ENCODE results near the gene ELAVL4. TPM values are rescaled to one million over a fixed set of nuclear protein-coding genes. Genes with fewer than 3 reads are reported as not detected.

Gene ELAVL4
- total RNA-seq = not detected

DNA sequence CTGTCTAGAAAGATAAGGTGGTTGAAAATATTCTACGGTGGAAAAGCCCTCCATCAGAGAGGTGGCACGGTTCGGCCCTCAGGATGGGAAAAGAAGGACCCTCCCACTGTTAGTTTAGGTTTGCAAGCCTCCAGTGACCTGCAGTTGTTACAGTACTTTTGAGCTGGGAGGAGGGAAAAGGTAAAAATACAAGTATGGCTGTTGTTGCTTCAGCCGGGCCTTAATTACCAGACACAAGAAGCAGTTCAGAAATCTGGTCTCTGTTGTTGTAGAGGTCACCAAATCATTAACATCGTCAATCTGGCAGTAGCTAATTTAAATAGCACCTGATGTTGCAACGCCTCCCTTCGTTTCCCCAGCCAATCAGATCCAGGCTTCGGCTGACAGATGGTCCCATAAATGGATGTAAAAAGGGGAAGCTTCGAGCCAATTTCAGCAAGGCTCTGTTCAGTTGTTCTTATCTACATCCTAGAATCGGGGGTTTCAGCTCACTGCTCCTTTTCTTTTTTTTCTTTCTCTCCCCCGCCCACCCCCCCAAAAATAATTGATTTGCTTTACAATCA, at the start of gene ELAVL4:
TSS of gene ELAVL4 (plus strand) at position 424 of the 563 bp plus-strand sequence. CDS start 270 bp downstream, outside the sequence.
- Mint-ChIP-seq H3K4me3 (peak within 1 kb of the TSS; percentile 26), H3K27me3 (peaks cover 47% of the 10 kb centered on the region), H3K36me3 (ENCODE audit: low read depth) (no peaks in the 10 kb centered on the region), H3K4me1 (peaks cover 17% of the 10 kb centered on the region), H3K27ac (no peak within 1 kb of the TSS), H3K9me3 (ENCODE audit: low read depth) (no peaks in the 10 kb centered on the region)
- ATAC-seq = no peak
- ChIA-PET POLR2A (no interaction called here), CTCF (interaction anchor here (0.6 to 0.8 kb wide), 2 partner anchors 15 to 222 kb away, joined by 3 read pairs; no protein-coding TSS in a partner anchor)
- no peak for DNase-seq
- intact Hi-C loops (cut with DNase I, micrococcal nuclease) = no loop called here

GRCh38 chr1:50060279-50060678, 48.4 kb upstream of the ELAVL4 start:
- no peak overlapping the region for H3K4me3 Mint-ChIP-seq
- no peak overlapping the region for H3K27ac Mint-ChIP-seq
- H3K9me3 Mint-ChIP-seq (ENCODE audit: low read depth) = no peaks in the 10 kb centered on the region
- ATAC-seq (no peak), DNase-seq (no peak)
- peaks cover 2% of the 10 kb centered on the region for H3K27me3 Mint-ChIP-seq
- ChIA-PET CTCF (no interaction called here), POLR2A (no interaction called here)
- intact Hi-C loops (cut with DNase I, micrococcal nuclease) = no loop called here
- H3K4me1 Mint-ChIP-seq = no peaks in the 10 kb centered on the region
- no peaks in the 10 kb centered on the region for H3K36me3 Mint-ChIP-seq (ENCODE audit: low read depth)

DNA sequence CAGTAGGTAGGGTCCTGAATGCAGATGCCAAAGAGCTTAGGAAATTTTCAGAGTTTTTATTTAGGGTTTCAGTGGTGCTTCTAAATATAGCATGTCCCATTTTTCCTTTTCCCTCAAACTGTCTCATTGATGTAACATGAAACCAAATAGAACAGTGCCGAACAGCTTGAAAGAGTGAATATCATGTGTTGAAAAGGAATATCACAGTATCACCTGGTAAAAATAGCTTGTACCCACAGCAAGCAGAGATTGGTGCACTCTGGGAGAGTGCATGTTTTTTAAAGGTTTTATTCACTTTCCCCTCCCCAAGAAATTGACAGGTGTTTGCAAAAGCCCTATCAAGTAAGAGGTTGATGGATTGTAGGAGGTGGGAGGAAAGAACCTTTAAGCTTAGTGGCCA, 41.9 kb upstream of the ELAVL4 start:
- Mint-ChIP-seq H3K27ac (no peak overlapping the region), H3K9me3 (ENCODE audit: low read depth) (no peaks in the 10 kb centered on the region), H3K36me3 (ENCODE audit: low read depth) (no peaks in the 10 kb centered on the region), H3K4me1 (no peaks in the 10 kb centered on the region), H3K27me3 (no peaks in the 10 kb centered on the region), H3K4me3 (no peak overlapping the region)
- DNase-seq = no peak
- ChIA-PET POLR2A (no interaction called here), CTCF (interaction anchor here (0.7 kb wide), 1 partner anchor 267 kb away, joined by 3 read pairs; no protein-coding TSS in a partner anchor)
- intact Hi-C loops (cut with DNase I, micrococcal nuclease) = no loop called here
- no peak for ATAC-seq

DNA sequence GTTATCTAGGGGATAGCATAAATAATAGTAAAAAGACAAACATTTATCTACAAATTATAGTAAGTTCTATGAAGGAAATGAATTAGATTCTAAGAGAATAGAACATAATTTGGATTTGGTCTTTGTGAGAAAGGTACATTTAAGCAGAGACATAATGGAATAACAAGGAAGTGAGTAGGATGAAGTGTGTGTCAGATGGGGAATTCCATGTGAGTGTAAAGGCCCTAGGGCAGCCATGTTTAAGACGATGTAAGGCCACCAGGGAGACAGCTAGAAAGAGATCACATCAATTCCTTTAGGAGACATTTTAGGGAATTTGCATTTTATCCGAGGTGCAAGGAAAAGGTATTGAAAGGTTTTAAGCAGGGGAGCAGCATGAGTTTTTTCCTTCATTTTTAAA, 33.8 kb upstream of the ELAVL4 start:
- no peaks in the 10 kb centered on the region for H3K27me3 Mint-ChIP-seq
- ChIA-PET POLR2A (no interaction called here), CTCF (no interaction called here)
- intact Hi-C loops (cut with DNase I, micrococcal nuclease) = no loop called here
- H3K27ac Mint-ChIP-seq = no peak overlapping the region
- ATAC-seq (no peak), DNase-seq (no peak)
- H3K4me1 Mint-ChIP-seq = no peaks in the 10 kb centered on the region
- no peaks in the 10 kb centered on the region for H3K9me3 Mint-ChIP-seq (ENCODE audit: low read depth)
- no peaks in the 10 kb centered on the region for H3K36me3 Mint-ChIP-seq (ENCODE audit: low read depth)
- no peak overlapping the region for H3K4me3 Mint-ChIP-seq

GRCh38 chr1:50077273-50077672, 31.4 kb upstream of the ELAVL4 start:
- intact Hi-C loops (cut with DNase I, micrococcal nuclease) = no loop called here
- DNase-seq (no peak), ATAC-seq (no peak)
- H3K4me1 Mint-ChIP-seq = no peaks in the 10 kb centered on the region
- H3K27me3 Mint-ChIP-seq = no peaks in the 10 kb centered on the region
- H3K36me3 Mint-ChIP-seq (ENCODE audit: low read depth) = no peaks in the 10 kb centered on the region
- H3K9me3 Mint-ChIP-seq (ENCODE audit: low read depth) = no peaks in the 10 kb centered on the region
- no peak overlapping the region for H3K4me3 Mint-ChIP-seq
- POLR2A ChIA-PET = no interaction called here
- CTCF ChIA-PET = interaction anchor here (0.6 kb wide), 1 partner anchor 16 kb away, joined by 3 read pairs; no protein-coding TSS in a partner anchor
- no peak overlapping the region for H3K27ac Mint-ChIP-seq

- CTCF ChIA-PET = interaction anchor here (1.5 kb wide), 1 partner anchor 24 kb away, joined by 3 read pairs; no protein-coding TSS in a partner anchor
- no peak overlapping the region for H3K4me3 Mint-ChIP-seq
- DNase-seq = peak; percentile 14
- ATAC-seq = no peak
- intact Hi-C loops (cut with DNase I, micrococcal nuclease) = no loop called here
- no peaks in the 10 kb centered on the region for H3K36me3 Mint-ChIP-seq (ENCODE audit: low read depth)
- H3K27ac Mint-ChIP-seq = no peak overlapping the region
- no peaks in the 10 kb centered on the region for H3K4me1 Mint-ChIP-seq
- no peaks in the 10 kb centered on the region for H3K9me3 Mint-ChIP-seq (ENCODE audit: low read depth)
- POLR2A ChIA-PET = no interaction called here
- H3K27me3 Mint-ChIP-seq = peaks cover 2% of the 10 kb centered on the region
Measured at GRCh38 chr1:50080904-50081586, 27.7 kb upstream of the ELAVL4 start.

DNA sequence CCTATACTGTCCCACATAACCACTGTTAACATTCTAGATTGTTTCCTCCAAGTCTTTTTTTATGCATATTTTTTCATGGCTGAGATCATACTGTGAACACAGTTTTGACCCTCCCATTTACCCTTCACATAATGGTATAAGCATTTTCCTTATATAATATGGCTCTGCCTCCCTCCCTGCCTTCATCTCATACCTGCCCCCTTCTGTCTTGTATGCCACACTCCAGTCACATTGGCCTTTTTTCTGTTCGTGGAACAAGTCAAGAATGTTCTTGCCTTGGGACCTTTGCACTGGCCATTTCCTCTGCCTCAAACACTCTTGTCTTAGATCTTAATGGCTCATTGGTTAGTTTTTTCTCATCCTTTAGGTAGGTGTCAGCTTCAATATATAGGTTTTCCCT, 24.3 kb upstream of the ELAVL4 start:
- H3K4me3 Mint-ChIP-seq = no peak overlapping the region
- DNase-seq (no peak), ATAC-seq (no peak)
- no peaks in the 10 kb centered on the region for H3K9me3 Mint-ChIP-seq (ENCODE audit: low read depth)
- no peaks in the 10 kb centered on the region for H3K4me1 Mint-ChIP-seq
- peaks cover 4% of the 10 kb centered on the region for H3K27me3 Mint-ChIP-seq
- H3K27ac Mint-ChIP-seq = no peak overlapping the region
- ChIA-PET POLR2A (no interaction called here), CTCF (no interaction called here)
- no peaks in the 10 kb centered on the region for H3K36me3 Mint-ChIP-seq (ENCODE audit: low read depth)
- intact Hi-C loops (cut with DNase I, micrococcal nuclease) = no loop called here

GRCh38 chr1:50091068-50091467, 17.7 kb upstream of the ELAVL4 start:
- Mint-ChIP-seq H3K4me1 (no peaks in the 10 kb centered on the region), H3K9me3 (ENCODE audit: low read depth) (no peaks in the 10 kb centered on the region), H3K27ac (no peak overlapping the region), H3K36me3 (ENCODE audit: low read depth) (no peaks in the 10 kb centered on the region), H3K4me3 (no peak overlapping the region), H3K27me3 (peaks cover 9% of the 10 kb centered on the region)
- no peak for DNase-seq
- POLR2A ChIA-PET = no interaction called here
- CTCF ChIA-PET = no interaction called here
- ATAC-seq = no peak
- intact Hi-C loops (cut with DNase I, micrococcal nuclease) = no loop called here

GRCh38 chr1:50095716-50096115, 13.0 kb upstream of the ELAVL4 start:
- no peak overlapping the region for H3K27ac Mint-ChIP-seq
- CTCF ChIA-PET = interaction anchor here (1.0 to 1.4 kb wide), 2 partner anchors 9 to 11 kb away, joined by 3 to 4 read pairs; no protein-coding TSS in a partner anchor
- no peaks in the 10 kb centered on the region for H3K36me3 Mint-ChIP-seq (ENCODE audit: low read depth)
- DNase-seq (no peak), ATAC-seq (no peak)
- POLR2A ChIA-PET = no interaction called here
- H3K4me1 Mint-ChIP-seq = no peaks in the 10 kb centered on the region
- H3K9me3 Mint-ChIP-seq (ENCODE audit: low read depth) = no peaks in the 10 kb centered on the region
- H3K27me3 Mint-ChIP-seq = peaks cover 4% of the 10 kb centered on the region
- intact Hi-C loops (cut with DNase I, micrococcal nuclease) = no loop called here
- H3K4me3 Mint-ChIP-seq = no peak overlapping the region

DNA sequence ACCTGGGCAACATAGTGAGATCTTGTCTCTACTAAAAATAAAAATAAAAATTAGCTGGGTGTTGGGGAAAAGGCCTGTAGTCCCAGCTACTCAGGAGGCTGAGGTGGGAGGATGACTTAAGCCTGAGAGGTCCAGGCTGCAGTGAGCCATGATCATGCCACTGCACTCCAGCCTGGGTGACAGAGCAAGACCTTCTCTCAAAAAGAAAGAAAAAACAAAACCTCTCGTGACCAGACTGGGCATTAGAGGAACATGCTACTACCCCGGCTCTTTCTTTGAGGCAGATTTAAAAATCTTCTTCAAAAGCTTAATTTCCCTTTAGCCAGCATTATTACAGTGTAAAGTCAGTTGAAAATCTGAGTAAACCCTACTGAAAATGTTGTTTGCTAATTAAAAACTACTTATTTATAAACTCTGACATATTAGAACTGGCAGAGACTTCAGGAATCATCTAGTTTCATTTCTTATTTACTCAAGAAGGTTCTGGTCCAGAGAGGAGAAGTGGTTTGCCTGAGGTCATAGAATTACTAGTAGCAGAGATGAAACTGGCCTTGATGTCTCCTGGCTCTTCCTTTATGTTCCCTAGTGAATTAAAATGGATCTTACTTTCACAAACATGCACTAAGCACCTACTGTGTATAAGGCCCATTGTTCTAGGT, 11.6 kb upstream of the ELAVL4 start:
- Mint-ChIP-seq H3K4me3 (no peak overlapping the region), H3K36me3 (ENCODE audit: low read depth) (no peaks in the 10 kb centered on the region), H3K27me3 (peaks cover 2% of the 10 kb centered on the region), H3K27ac (no peak overlapping the region), H3K9me3 (ENCODE audit: low read depth) (no peaks in the 10 kb centered on the region), H3K4me1 (no peaks in the 10 kb centered on the region)
- CTCF ChIA-PET = no interaction called here
- POLR2A ChIA-PET = no interaction called here
- DNase-seq (no peak), ATAC-seq (no peak)
- intact Hi-C loops (cut with DNase I, micrococcal nuclease) = no loop called here

- no peak overlapping the region for H3K4me3 Mint-ChIP-seq
- POLR2A ChIA-PET = no interaction called here
- DNase-seq = no peak
- H3K27me3 Mint-ChIP-seq = peaks cover 2% of the 10 kb centered on the region
- CTCF ChIA-PET = no interaction called here
- H3K4me1 Mint-ChIP-seq = no peaks in the 10 kb centered on the region
- H3K36me3 Mint-ChIP-seq (ENCODE audit: low read depth) = no peaks in the 10 kb centered on the region
- intact Hi-C loops (cut with DNase I, micrococcal nuclease) = no loop called here
- no peaks in the 10 kb centered on the region for H3K9me3 Mint-ChIP-seq (ENCODE audit: low read depth)
- no peak overlapping the region for H3K27ac Mint-ChIP-seq
- no peak for ATAC-seq
Measured at GRCh38 chr1:50097791-50098190, 10.9 kb upstream of the ELAVL4 start.

DNA sequence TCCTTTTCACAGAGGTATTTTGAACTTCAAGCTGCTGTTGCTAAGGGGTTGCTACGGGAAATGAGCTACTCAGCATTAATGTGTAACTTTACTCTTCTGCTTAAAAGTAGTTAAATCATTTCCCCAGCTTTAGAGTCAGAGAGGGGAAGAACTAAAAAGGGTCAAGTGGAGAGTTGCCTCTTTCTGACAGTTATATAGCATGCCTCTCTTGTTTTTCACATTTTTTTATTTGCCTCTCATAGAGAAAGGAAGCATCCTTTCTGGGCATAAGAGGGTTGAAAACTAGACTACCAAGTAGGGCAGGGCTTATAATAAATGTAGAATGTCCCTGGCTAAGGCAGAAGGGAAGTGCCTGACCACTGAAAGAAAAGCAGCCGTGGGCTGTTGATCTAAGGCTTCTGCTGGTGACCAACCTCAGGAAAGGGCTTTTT, 10.1 kb upstream of the ELAVL4 start:
- POLR2A ChIA-PET = no interaction called here
- Mint-ChIP-seq H3K36me3 (ENCODE audit: low read depth) (no peaks in the 10 kb centered on the region), H3K27me3 (peaks cover 2% of the 10 kb centered on the region), H3K9me3 (ENCODE audit: low read depth) (no peaks in the 10 kb centered on the region), H3K27ac (no peak overlapping the region), H3K4me3 (no peak overlapping the region), H3K4me1 (no peaks in the 10 kb centered on the region)
- intact Hi-C loops (cut with DNase I, micrococcal nuclease) = no loop called here
- DNase-seq (no peak), ATAC-seq (no peak)
- CTCF ChIA-PET = no interaction called here

All from activated CD4-positive, alpha-beta T cell treated with anti-CD3 and anti-CD28 coated beads for 36 hours (primary cell).